Stimulated activated naive CD8-positive, alpha-beta T cell treated with anti-CD3 and anti-CD28 coated beads, Interleukin-15, amount 100 ng/mL, for 72 hours (primary cell): ENCODE results near the gene PNPLA8.
"Not testable (repeated sequence)": the region's sequence is repeated elsewhere in the genome, so short reads cannot be mapped to it uniquely, and the experiment has no call there.

Experiments
- ATAC-seq: fragments of 150-1000 bp; cut with Tn5 transposase; 2 replicates; pipeline ENCODE4 v1.10.0; 2021; ENCODE audit warnings: mild to moderate bottlenecking, moderate library complexity
- DNase-seq, 2 donors: peaks; one replicate each; pipeline ENCODE4 v3.0.0; 2021 to 2022
- H3K27ac Mint-ChIP-seq, 2 donors: one replicate each; pipeline ENCODE4 v1.8.0; 2022; ENCODE audit warnings: mild to moderate bottlenecking in 2 of 2, mixed read lengths in 2 of 2, moderate library complexity in 2 of 2
- H3K27me3 Mint-ChIP-seq: one replicate; pipeline ENCODE4 v1.8.0; 2022; ENCODE audit warnings: mixed read lengths
- H3K4me1 Mint-ChIP-seq: one replicate; pipeline ENCODE4 v1.8.0; 2022; ENCODE audit warnings: mild to moderate bottlenecking, mixed read lengths
- H3K4me3 Mint-ChIP-seq, 2 donors: one replicate each; pipeline ENCODE4 v1.8.0; 2022; ENCODE audit warnings: mild to moderate bottlenecking in 2 of 2, mixed read lengths in 2 of 2, moderate library complexity in 1 of 2
- H3K9me3 Mint-ChIP-seq, 2 donors: one replicate each; pipeline ENCODE4 v1.8.0; 2022; ENCODE audit warnings: mixed read lengths in 2 of 2

The PNPLA8 gene, protein sequence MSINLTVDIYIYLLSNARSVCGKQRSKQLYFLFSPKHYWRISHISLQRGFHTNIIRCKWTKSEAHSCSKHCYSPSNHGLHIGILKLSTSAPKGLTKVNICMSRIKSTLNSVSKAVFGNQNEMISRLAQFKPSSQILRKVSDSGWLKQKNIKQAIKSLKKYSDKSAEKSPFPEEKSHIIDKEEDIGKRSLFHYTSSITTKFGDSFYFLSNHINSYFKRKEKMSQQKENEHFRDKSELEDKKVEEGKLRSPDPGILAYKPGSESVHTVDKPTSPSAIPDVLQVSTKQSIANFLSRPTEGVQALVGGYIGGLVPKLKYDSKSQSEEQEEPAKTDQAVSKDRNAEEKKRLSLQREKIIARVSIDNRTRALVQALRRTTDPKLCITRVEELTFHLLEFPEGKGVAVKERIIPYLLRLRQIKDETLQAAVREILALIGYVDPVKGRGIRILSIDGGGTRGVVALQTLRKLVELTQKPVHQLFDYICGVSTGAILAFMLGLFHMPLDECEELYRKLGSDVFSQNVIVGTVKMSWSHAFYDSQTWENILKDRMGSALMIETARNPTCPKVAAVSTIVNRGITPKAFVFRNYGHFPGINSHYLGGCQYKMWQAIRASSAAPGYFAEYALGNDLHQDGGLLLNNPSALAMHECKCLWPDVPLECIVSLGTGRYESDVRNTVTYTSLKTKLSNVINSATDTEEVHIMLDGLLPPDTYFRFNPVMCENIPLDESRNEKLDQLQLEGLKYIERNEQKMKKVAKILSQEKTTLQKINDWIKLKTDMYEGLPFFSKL

DNA sequence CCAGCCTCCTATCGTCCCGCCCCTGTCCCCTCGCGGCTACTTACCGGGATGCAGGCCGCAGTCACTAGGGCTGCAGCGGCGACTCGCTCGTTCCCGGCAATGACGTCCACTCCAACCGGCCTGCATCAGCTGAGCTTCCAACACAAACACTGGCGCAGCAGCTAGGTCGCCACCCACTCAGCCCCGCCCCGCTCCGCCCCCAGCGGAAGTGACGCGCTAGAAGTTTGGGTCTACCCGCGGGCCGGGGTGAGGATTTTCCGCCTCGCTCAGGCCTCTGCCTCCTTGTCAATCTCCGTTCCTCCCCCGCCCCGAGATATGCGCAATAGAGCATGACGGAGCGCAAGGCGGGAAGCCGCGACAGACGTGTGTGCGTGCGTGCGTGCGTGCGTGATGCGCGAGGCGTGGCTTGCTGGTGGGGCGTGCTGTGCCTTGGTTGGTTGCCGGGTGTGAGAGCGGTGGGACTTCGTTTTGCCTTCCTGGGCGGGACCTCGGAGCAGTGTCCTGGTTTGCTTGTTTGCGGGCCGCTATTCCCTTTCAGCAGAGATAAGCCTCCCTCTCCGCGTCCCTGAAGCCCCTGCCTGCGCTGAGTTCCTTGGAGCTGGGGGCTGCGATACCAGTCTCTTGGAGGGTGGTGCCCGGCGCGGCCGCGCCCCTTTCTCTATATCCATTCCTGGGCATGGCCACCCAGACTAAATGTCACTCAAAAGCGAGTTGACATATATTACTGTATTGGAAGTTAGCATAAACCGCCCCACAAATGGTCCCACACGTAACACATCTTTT lies at the start of gene PNPLA8:
Gene PNPLA8, minus strand, starts transcription at position 151 of the 783 bp plus-strand sequence. CDS start 10,644 bp downstream, outside the sequence.
- Mint-ChIP-seq H3K27ac (peak within 1 kb of the TSS; percentile 97 to 99), H3K27me3 (no peaks in the 10 kb centered on the region), H3K4me1 (peaks cover 39% of the 10 kb centered on the region), H3K9me3 (no peaks in the 10 kb centered on the region), H3K4me3 (peak within 1 kb of the TSS; percentile 95 to 98)
- ATAC-seq (peak; percentile 97), DNase-seq (peak; percentile 100)

DNA sequence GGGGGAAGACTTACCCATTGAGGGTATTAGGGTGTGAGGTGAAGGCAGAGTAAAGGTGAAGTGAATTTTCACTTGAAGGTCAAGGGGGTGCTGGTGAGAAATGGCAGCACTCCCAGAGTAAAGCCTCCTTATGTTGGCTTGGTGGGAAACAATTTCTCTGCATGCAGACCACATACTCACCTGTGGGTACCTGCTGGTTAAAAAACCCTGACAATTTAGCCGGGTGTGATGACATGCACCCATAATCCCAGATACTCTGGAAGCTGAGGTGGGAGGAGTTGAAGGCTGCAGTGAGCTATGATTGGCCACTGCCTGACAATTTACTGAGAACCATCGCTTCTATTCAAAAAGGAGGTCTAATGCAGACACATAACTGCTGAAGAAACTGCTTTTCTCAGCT lies 49.2 kb upstream of the PNPLA8 start:
- peaks cover 25% of the 10 kb centered on the region for H3K4me1 Mint-ChIP-seq
- DNase-seq (no peak), ATAC-seq (no peak)
- no peak overlapping the region for H3K27ac Mint-ChIP-seq
- no peaks in the 10 kb centered on the region for H3K9me3 Mint-ChIP-seq
- no peaks in the 10 kb centered on the region for H3K27me3 Mint-ChIP-seq
- H3K4me3 Mint-ChIP-seq: no peak overlapping the region

DNA sequence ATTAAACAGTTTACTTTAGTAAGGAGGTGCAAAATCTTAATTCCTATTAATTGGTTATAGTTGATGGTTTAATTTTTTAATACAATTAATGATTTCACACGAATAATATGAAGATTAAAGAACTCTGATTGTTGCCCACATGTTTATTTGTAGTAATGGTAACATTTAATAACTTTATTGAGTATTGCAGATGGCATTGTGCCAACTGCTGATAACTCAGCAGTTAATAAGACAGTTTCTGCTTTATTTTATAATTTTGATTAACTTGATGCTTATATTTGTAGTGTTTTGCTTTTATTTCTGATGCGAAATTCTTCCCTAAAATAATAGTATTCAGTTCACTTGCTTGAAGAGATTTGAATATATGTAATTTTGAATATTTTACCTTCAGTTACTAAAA lies 46.5 kb upstream of the PNPLA8 start:
- H3K4me1 Mint-ChIP-seq: peaks cover 40% of the 10 kb centered on the region
- DNase-seq: no peak
- no peak for ATAC-seq
- no peaks in the 10 kb centered on the region for H3K27me3 Mint-ChIP-seq
- H3K27ac Mint-ChIP-seq: no peak overlapping the region
- H3K4me3 Mint-ChIP-seq: no peak overlapping the region
- no peaks in the 10 kb centered on the region for H3K9me3 Mint-ChIP-seq

DNA sequence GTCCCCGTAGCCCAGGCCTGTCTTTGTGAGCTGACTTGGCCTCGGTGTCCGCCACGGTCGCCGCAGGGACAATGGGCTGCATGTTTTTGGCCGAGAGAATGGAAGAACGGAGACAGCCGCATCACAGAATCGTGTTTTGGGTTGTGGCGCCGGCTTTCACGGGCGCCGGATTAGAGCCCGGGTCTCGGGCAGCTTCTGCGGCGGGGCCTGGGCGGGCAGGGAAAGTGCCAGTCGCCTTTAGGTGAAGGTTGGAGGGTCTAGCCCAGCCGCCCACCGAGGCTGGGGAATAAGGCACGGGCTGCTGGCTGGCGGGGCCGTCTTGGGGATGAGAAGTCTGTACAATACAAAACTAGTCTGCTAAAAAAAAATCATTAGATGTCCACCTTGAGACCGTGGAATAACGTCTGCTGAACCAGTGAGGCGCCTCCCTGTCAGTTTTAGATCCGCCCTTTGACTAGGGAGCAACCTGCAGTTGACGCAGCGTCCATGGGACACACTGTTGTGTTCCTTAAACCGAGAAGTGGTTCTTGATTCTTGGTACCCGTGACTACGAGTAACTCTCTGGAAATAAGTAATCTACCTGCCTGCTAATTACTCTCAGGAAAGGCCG lies 44.3 kb upstream of the PNPLA8 start:
- peak; percentile 47 to 65 for DNase-seq
- Mint-ChIP-seq H3K27me3 (no peaks in the 10 kb centered on the region), H3K27ac (peak overlapping the region; percentile 100), H3K9me3 (no peaks in the 10 kb centered on the region), H3K4me1 (peaks cover 39% of the 10 kb centered on the region), H3K4me3 (peak overlapping the region; percentile 95 to 99)
- ATAC-seq: peak; percentile 19

DNA sequence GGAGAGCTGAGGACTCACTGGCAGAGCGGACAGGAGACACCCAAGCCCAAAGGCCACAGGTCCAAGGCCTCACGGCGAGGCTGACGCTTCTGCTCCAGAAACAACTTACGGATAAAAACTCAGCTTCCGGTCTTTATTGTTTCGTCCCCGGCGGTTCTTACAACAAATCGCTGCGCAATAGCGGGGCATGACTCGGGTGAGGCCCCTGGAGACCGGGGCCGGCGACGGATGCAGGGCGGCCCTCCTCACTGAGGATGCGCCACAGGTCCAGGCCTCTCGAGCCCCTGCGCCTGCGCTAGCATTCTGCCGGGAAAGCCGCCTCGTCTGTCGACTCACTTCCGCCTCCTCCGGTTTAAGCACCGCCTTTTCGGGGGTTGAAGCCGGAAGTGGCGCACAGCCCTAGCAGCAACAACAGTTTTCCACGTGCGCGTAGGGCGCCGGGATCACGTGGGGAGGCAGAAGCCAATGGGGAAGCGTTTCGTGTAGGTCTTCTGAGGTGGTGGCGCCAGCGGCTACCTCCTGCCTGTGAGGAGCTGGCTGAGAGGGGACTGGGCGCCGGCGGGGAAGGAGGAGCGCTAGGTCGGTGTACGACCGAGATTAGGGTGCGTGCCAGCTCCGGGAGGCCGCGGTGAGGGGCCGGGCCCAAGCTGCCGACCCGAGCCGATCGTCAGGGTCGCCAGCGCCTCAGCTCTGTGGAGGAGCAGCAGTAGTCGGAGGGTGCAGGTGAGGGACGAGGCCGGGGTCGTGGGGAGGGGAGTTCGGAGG lies 43.6 kb upstream of the PNPLA8 start, which contains the start of the genes DNAJB9 and THAP5:
Gene DNAJB9, plus strand, starts transcription at position 494 of the 765 bp plus-strand sequence. CDS start 1,853 bp downstream, outside the sequence.
Gene THAP5, minus strand, starts transcription at position 326 of the 765 bp plus-strand sequence. Its CDS starts 137 bp downstream, at position 189.
- peak within 1 kb of the TSS; percentile 100 for H3K27ac Mint-ChIP-seq
- peaks cover 39% of the 10 kb centered on the region for H3K4me1 Mint-ChIP-seq
- ATAC-seq: peak; percentile 94
- peak within 1 kb of the TSS; percentile 95 to 99 for H3K4me3 Mint-ChIP-seq
- no peaks in the 10 kb centered on the region for H3K27me3 Mint-ChIP-seq
- no peaks in the 10 kb centered on the region for H3K9me3 Mint-ChIP-seq
- DNase-seq: peak; percentile 99 to 100

DNA sequence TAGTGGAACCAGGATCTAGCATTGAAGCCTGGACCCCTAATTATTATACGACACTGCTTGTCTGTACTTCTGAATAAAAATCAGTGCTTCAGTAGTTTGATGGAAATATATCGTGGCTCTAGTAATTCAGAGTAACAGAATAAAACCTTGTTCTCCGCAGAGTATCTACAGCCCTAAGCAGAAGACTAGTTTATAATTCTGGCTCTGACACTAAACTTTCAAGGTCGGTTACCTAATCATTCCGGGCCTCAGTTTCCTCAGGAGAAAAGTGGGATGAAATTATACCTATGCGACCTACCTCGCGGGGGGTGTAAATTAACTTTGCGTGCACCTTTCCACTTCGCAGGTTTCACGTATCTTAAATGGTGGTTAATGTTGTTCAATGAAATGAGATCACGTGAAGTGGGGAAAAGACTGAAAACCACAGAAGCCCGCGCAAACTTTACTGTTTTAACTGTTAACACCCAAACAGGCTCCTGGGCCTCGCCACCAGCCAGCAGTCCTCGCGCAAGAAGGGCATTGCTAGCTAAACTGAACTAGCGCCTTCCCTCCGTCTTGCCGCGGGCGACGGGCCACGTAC lies 43.0 kb upstream of the PNPLA8 start:
- peak; percentile 11 for ATAC-seq
- Mint-ChIP-seq H3K4me1 (peaks cover 35% of the 10 kb centered on the region), H3K4me3 (peak overlapping the region; percentile 95 to 99), H3K27ac (peak overlapping the region; percentile 100), H3K9me3 (no peaks in the 10 kb centered on the region), H3K27me3 (no peaks in the 10 kb centered on the region)
- DNase-seq: no peak

DNA sequence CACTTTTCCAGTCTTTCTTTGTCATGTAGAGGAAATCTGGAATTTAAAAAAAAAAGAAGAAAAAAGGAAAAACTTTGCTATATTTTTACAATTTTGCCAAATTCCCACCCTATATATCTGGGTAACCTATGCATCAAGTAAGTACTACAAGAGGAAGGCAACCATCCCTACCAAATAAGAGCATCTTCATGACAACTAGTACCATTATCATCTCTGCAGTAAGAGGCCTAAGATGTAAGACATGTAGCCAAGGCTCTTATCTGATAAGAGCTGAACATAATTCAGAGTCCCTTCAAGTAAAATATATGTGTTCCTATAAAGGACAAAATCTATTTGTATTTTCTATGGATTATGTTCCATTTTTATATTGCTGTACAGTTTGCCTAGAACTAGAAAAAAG lies 40.1 kb upstream of the PNPLA8 start:
- no peak for ATAC-seq
- no peaks in the 10 kb centered on the region for H3K27me3 Mint-ChIP-seq
- peak overlapping the region in 1 of 2 donors; percentile 6 for H3K27ac Mint-ChIP-seq
- no peak for DNase-seq
- no peaks in the 10 kb centered on the region for H3K9me3 Mint-ChIP-seq
- H3K4me3 Mint-ChIP-seq: no peak overlapping the region
- peaks cover 23% of the 10 kb centered on the region for H3K4me1 Mint-ChIP-seq

DNA sequence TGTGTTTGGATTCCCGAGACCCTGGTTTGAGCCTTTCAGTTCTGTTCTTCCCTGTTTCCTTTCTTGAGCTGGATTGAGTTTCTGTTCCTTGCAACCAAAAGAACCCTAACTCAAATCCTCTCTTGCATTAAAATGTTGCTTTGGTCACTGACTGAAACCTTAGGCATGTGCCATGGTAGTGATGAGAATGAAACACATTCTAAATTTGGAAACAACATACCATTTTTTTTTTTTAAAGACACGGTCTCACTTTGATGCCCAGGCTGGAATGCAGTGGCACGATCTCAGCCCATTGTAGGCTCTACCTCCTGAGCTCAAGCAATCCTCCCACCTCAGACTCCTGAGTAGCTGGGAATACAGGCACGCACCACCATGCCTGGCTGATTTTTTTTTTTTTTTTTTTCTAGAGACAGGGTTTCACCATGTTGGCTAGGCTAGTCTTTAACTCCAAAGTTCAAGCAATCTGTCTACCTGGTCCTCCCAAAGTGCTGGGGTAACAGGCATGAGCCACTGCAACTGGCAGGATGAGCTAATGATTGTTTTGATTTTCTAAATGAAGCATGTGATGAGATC lies 35.2 kb upstream of the PNPLA8 start:
- no peak overlapping the region for H3K4me3 Mint-ChIP-seq
- DNase-seq (no peak), ATAC-seq (no peak)
- H3K27me3 Mint-ChIP-seq: no peaks in the 10 kb centered on the region
- H3K9me3 Mint-ChIP-seq: peaks cover 16 to 19% of the 10 kb centered on the region in 2 donors
- H3K27ac Mint-ChIP-seq: no peak overlapping the region
- H3K4me1 Mint-ChIP-seq: peaks cover 6% of the 10 kb centered on the region

DNA sequence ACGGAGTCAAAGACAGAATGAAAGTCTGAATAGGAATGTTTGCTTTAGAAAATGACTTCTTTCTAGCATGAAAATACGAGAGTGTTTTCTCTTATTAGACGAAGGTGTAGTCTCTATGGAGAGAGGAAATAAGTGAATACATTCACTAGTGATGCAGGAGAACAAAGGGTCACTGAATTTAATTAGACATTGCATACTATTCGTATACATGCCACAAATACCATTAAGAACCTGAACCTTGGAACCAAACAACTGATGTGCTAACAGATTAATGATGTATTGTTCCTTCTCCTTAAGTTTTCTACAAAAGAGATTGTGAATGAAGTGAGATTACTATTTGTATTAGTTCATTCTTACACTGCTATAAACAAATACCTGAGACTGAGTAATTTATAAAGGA lies 33.3 kb upstream of the PNPLA8 start:
- DNase-seq: no peak
- H3K4me3 Mint-ChIP-seq: no peak overlapping the region
- no peak overlapping the region for H3K27ac Mint-ChIP-seq
- no peaks in the 10 kb centered on the region for H3K27me3 Mint-ChIP-seq
- peaks cover 20 to 24% of the 10 kb centered on the region in 2 donors for H3K9me3 Mint-ChIP-seq
- no peaks in the 10 kb centered on the region for H3K4me1 Mint-ChIP-seq
- ATAC-seq: no peak

DNA sequence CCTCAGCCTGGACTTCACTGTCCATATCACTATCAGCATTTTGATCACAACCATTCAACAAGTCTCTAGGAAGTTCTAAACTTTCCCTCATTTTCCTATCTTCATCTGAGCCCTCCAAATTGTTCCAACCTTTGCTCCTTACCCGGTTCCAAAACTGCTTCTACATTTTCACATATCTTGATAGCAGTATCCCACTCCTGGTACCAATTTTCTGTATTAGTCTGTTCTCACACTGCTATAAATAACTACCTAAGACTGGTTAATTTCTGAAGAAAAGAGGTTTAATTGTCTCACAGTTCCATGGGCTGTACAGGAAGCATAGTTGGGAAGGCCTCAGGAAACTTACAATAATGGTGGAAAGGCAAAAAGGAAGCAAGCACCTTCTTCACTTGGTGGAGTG lies 31.7 kb upstream of the PNPLA8 start:
- Mint-ChIP-seq H3K27me3 (no peaks in the 10 kb centered on the region), H3K9me3 (peaks cover 20 to 24% of the 10 kb centered on the region in 2 donors), H3K4me3 (no peak overlapping the region), H3K27ac (no peak overlapping the region), H3K4me1 (no peaks in the 10 kb centered on the region)
- ATAC-seq (no peak), DNase-seq (no peak)

DNA sequence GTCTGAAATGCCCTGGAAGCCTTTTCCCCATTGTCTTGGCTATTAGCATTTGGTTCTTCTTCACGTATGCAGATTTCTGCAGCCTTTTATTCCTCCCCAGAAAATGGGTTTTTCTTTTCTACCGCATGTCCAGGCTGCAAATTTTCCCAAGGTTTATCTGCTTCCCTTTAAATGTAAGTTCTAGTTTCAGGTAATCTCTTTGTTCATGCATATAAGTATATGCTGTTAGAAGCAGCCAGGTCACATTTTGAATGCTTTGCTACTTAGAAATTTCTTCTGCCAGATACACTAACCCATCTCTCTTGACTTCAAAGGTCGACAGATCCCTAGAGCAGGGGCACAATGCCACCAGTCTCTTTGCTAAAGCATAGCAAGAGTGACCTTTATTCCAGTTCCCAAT lies 31.3 kb upstream of the PNPLA8 start:
- ATAC-seq (no peak), DNase-seq (no peak)
- Mint-ChIP-seq H3K4me3 (no peak overlapping the region), H3K27me3 (no peaks in the 10 kb centered on the region), H3K4me1 (no peaks in the 10 kb centered on the region), H3K27ac (no peak overlapping the region), H3K9me3 (peaks cover 20 to 24% of the 10 kb centered on the region in 2 donors)

DNA sequence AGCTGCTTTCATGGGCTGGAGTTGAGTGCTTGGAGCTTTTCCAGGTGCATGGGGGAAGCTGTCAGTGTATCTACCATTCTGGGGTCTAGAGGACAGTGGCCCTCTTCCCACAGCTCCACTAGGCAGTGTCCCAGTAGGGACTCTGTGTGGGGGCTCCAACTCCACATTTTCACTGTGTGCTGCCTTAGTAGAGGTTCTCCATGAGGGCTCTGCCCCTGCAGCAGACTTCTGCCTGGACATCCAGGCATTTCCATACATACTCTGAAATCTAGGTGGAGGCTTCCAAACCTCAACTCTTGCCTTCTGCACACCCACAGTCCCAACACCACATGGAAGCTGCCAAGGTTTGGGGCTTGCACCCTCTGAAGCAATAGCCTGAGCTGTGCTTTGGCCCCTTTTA lies 30.7 kb upstream of the PNPLA8 start:
- not testable (repeated sequence) for DNase-seq, H3K27me3 Mint-ChIP-seq, H3K4me3 Mint-ChIP-seq, H3K27ac Mint-ChIP-seq, ATAC-seq, H3K4me1 Mint-ChIP-seq
- H3K9me3 Mint-ChIP-seq: peaks cover 20 to 24% of the 10 kb centered on the region in 2 donors

DNA sequence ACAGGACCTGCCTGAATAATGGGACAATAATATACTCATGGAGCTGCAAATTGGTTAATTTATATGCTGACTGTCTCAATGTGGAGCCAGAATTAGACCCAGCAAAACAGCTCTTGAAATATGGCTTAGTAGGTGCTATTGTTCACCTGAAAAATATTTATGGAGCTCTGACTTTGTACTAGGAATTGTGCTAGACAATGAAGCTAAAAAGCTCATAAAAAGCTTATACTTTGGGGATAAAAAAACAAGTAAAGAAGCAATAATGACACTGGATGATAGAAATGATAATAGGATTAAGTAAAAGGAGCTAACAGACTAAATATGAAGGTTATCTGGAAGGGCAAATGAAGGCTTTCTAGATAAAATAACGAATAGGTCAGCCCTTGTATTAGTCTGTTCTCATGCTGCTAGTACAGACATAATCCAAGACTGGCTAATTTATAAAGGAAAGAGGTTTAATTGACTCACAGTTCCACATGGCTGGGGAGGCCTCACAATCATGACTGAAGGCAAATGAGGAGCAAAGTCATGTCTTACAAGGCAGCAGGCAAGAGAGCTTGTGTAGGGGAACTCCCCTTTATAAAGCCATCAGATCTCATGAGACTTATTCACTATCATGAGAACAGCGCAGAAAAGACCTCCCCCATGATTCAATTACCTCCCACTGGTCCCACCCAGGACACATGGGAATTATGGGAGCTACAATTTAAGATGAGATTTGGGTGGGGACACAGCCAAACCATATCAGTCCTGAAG lies 22.4 kb upstream of the PNPLA8 start:
- ATAC-seq, H3K4me3 Mint-ChIP-seq, H3K4me1 Mint-ChIP-seq, H3K27me3 Mint-ChIP-seq, DNase-seq, H3K27ac Mint-ChIP-seq, H3K9me3 Mint-ChIP-seq: not testable (repeated sequence)
